Iris pigment epithelial cell (primary cell): Measurements from ENCODE around the gene MACROD1.

Experiments used
- DNase-seq: peaks from one replicate; pipeline ENCODE4 v3.0.0-alpha.2; 2011; ENCODE audit warnings: low read depth

The MACROD1 gene

GRCh38 chr11:64131683-64132190 is 34.2 kb downstream of the MACROD1 start:
- DNase-seq = no peak

GRCh38 chr11:64130618-64131017 is 35.3 kb downstream of the MACROD1 start:
- DNase-seq = no peak

- no peak for DNase-seq
These were observed 36.5 kb downstream of the MACROD1 start for GRCh38 chr11:64129403-64129802.

- DNase-seq = no peak
These were observed 37.5 kb downstream of the MACROD1 start for GRCh38 chr11:64128255-64129006.

- DNase-seq = no peak
These were observed 38.4 kb downstream of the MACROD1 start for GRCh38 chr11:64127267-64128072.

- DNase-seq = no peak
These were observed 39.1 kb downstream of the MACROD1 start for GRCh38 chr11:64126796-64127195.

GRCh38 chr11:64126371-64126770 is 39.5 kb downstream of the MACROD1 start:
- no peak for DNase-seq

GRCh38 chr11:64125676-64126075 is 40.2 kb downstream of the MACROD1 start:
- DNase-seq = no peak

- no peak for DNase-seq
These were observed 41.8 kb downstream of the MACROD1 start for GRCh38 chr11:64124147-64124546.

- no peak for DNase-seq
These were observed 42.2 kb downstream of the MACROD1 start for GRCh38 chr11:64123679-64124078.

- no peak for DNase-seq
These were observed 43.2 kb downstream of the MACROD1 start for GRCh38 chr11:64122411-64123410.

GRCh38 chr11:64121663-64122410 is 44.1 kb downstream of the MACROD1 start:
- peak; percentile 86 for DNase-seq

- DNase-seq = peak; percentile 9
These were observed 44.9 kb downstream of the MACROD1 start for GRCh38 chr11:64120951-64121569.

GRCh38 chr11:64119700-64120099 is 46.2 kb downstream of the MACROD1 start:
- no peak for DNase-seq

GRCh38 chr11:64118876-64119665 is 46.8 kb downstream of the MACROD1 start:
- no peak for DNase-seq

- DNase-seq = no peak
These were observed 48.0 kb downstream of the MACROD1 start for GRCh38 chr11:64117763-64118459.

- DNase-seq = no peak
These were observed 50.1 kb downstream of the MACROD1 start for GRCh38 chr11:64115531-64116522.

GRCh38 chr11:64114231-64114630 is 51.7 kb downstream of the MACROD1 start:
- DNase-seq = no peak
